ENCODE measurements around the gene EEFSEC.

DNA sequence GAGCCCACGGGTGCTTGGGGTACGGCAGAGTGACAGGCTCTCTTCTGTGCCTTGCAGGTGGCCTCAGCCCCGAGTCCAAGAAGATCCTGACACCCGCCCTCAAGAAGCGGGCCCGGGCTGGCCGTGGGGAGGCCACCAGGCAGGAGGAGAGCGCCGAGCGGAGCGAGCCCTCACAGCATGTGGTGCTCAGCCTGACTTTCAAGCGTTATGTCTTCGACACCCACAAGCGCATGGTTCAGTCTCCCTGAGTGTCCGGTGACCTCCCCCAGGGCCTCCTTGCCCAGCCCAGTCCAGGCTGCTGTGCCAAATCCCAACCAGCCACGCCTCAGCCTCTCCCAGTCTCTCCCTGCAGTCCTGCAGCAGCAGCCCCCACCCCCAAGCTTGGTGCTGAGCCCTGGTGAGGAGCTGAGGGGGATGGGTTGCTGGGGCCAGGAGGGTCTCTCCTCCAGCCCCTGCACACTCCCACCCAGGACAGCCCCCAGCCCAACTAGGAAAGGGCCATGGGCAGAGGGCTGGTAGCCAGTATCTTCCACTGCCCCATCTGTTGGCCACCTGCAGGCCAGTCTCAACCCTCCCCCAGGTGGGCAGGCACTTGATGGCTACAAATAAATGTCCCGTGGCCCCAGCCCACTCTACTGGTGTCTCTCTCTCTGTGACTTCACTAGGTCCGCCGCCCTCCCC is 254.9 kb downstream of the EEFSEC start:
- TF ChIP-seq, protein P1, sequence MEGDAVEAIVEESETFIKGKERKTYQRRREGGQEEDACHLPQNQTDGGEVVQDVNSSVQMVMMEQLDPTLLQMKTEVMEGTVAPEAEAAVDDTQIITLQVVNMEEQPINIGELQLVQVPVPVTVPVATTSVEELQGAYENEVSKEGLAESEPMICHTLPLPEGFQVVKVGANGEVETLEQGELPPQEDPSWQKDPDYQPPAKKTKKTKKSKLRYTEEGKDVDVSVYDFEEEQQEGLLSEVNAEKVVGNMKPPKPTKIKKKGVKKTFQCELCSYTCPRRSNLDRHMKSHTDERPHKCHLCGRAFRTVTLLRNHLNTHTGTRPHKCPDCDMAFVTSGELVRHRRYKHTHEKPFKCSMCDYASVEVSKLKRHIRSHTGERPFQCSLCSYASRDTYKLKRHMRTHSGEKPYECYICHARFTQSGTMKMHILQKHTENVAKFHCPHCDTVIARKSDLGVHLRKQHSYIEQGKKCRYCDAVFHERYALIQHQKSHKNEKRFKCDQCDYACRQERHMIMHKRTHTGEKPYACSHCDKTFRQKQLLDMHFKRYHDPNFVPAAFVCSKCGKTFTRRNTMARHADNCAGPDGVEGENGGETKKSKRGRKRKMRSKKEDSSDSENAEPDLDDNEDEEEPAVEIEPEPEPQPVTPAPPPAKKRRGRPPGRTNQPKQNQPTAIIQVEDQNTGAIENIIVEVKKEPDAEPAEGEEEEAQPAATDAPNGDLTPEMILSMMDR (IDR thresholded peaks at IDR 0.05; ENCODE audit: low read depth, low read length): no peak
- TF ChIP-seq, protein P2, sequence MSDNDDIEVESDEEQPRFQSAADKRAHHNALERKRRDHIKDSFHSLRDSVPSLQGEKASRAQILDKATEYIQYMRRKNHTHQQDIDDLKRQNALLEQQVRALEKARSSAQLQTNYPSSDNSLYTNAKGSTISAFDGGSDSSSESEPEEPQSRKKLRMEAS (IDR thresholded peaks at IDR 0.05; ENCODE audit: low read depth, low read length): no peak
- no peak for TF ChIP-seq POLR2A (IDR thresholded peaks at IDR 0.05; ENCODE audit: extremely low read depth, insufficient read length)
- no peak for TF ChIP-seq MYC (IDR thresholded peaks at IDR 0.05; ENCODE audit: low read depth, low read length)

All from NB4 (cell line).